GM18499 (cell line): ENCODE measurements around the gene POU2F2.

Experiments
- ATAC-seq: cut with Tn5 transposase; IDR thresholded peaks from one replicate; pipeline ENCODE4 v1.9.1; 2021; ENCODE audit warnings: moderate number of reproducible peaks; ENCODE audit not compliant: insufficient read depth, unreplicated experiment

The POU2F2 gene

DNA sequence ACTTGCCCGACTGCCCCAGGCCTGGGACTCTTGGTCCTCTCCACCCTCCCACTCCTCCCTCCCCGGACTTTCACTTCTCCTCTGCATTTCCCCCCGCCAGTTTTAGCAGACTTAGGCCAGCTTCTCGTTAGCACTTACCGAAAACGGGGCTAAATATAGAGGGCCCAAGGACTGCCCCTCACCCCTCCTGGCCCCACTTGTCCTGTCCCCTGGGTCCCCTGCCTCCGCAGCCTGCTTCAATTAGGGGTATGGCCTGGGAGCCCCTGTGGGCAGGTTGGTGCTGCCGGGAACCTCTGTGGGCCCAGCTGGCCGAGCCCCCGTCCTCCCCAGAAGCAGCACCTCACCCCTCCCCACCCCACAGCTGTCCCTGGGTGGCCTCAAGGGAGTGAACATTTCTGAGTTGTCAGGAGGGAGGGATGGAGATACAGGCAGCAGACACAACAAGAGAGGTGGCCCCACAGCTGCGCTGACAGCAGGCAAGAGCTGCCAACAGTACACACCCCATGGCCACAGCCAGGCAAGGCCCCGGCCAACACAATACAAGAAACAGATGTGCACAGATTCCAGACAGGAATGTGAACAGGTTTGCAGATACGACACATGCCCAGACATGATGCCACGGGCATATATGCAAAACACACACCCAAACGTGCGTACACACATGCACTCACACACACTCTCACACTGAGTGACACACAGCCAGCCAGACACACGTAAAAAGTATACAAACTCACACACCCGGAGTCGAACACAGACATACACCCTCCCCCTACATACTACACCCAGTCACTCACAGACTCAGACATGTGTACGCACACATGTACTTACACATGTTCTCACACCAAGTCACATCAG lies 2.6 kb downstream of the POU2F2 start:
- no peak for ATAC-seq

DNA sequence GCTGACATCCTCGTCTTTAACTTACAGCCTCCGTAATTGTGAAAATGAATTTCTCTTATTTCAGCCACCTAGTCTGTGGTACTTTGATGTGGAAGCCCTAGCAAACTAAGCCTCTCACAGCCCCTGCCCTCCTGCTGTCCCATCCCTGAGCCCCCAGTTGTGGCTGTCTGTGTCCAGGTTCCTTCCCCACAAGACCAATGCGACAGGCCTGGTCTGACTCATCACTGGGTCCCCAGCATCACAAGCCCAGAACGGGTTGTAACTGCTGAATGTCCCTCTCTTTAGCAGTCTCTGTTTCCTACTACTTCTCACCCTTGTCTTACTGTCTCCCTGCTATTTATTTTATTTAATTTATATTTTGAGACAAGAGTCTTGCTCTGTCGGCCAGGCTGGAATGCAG lies 5.7 kb downstream of the POU2F2 start:
- ATAC-seq = no peak

DNA sequence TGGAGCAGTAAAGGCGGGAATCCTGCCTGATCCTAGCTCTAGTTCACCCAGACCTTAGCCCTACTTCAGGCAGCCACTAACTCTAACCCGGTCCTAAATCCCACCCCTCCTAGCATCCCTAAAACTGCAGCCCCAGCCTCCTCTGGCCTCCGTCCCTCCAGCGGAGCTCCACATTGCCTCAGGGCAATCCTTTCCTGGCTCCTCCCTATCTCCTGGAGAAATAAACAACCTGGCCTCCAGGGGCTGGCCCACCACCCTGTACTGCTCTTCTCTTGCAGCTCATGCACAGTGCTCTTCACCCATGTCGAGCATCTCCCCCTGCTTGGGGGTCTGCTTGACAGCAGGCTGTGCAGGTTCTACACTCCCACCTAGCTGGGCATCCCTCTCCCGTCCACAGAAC lies 6.7 kb downstream of the POU2F2 start:
- ATAC-seq = no peak

GRCh38 chr19:42124386-42124901 lies 7.8 kb downstream of the POU2F2 start:
- ATAC-seq = no peak

- no peak for ATAC-seq
Observed at GRCh38 chr19:42123765-42124164, 8.5 kb downstream of the POU2F2 start.

DNA sequence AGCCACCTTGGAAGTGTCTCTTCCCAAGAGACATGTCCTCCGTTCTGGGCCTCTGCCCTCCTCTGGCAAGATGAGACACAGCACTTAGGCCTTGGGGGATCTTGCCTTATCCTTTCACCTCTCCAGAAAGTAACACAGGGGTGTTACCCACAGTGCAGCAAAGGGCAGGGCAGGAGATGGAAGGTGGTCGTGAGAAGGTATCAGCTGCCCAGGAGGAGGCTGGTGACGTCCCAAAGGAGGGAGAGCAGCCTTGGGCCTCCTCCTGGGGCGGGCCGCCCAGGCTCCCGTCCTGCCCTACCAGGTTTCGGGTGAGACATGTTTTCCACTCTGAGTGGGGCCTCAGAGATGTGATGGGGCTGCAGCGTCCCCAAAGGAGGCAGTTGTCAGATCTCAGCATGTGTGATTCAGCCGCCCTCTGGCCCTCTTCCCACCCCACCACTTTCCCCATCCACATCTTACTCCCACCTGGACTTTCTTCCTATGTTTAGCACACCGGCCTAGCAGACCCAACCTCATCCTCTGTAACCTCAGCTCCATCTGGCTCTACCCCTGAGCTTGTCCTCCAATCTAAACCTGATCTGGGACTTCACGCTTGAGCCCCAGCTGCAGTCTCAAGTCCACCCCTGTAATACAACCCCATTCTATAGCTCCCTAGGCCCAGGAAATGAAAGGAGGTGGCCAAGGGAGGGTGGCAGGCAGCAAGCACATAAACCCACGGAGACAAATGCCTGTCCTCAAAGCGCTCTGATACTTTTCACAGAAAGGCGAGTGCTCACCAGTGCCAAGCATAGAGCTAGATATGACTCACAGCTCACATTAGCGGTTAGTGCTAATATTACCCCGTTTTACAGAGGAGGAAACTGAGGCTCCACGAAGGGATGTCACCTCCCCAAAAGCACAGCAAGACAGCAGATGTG lies 9.3 kb downstream of the POU2F2 start:
- no peak for ATAC-seq

DNA sequence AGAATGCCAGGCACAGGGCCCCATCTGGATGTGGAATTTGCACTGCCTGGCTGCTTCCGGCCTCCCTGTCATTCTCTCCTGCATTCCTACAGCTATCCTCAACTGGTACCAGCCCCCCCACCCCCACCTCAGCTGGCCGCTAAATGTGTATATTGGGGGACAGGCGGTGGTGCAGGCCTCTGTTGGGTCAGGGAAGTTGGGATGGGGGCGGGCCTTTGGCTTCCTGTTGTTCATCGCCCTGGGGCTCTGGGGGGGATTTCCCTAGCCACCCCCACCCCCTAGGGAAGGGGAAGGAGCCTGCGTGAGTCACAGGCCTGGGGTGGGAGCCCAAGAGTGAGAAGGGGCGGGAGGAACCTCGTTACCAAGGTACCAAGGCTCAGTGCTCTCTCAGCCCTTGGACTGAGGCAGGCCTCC lies 10.6 kb downstream of the POU2F2 start:
- no peak for ATAC-seq

DNA sequence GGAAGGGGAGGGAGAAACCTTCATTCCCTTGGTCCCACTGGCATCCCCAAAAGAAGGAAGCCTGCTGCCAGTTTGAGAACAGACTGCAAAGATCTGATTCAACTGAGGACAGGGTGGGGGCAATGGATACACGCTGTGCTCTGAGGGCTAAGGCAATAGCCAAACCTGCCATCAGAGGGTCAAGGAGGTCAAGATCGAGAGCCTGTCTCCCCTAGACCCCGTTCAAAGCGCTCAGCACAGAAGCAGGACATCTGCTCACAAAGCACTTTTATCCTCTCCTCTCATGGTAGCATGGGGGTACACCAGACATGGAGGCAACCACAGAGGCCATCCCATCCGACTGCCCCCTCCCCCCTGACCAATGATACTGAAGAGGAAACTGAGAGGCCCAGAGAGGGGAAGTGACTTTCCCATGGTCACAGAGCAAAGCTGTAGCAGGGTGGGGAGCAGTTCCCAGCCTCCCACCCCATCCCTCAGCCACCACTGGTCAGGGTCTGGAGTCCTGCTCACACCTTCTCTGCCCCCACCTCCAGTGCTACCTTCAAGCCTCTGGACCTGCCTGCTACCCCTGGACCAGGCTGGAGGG lies 11.1 kb downstream of the POU2F2 start:
- ATAC-seq = no peak

DNA sequence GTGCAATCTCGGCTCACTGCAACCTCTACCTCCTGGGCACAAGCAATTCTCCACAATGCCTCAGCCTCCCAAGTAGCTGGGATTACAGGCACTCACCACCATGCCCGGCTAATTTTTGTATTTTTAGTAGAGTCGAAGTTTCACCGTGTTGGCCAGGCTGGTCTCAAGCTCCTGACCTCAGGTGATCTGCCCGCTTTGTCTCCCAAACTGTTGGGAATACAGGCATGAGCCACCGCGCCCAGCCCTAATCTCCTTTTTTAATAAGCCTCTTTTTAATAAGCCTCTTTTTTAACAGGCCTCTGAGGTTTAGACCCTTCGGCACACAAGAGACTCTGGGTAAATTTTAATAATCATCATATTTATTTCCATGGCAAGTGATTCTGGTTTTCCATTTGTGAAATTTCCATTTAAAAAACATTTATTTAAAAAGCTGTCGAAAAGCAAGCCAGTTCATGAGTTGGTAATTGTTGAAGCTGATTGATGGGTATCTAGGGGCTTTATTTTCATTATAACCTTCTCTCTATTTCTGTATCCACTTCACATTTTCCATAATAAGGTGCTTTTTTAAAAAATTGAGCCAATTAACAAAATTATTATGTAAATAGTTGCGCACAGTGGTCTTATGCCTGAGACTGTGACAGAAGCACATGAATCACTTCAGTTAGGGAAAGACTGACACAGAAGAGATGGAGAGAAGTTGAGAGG lies 11.8 kb downstream of the POU2F2 start:
- no peak for ATAC-seq

DNA sequence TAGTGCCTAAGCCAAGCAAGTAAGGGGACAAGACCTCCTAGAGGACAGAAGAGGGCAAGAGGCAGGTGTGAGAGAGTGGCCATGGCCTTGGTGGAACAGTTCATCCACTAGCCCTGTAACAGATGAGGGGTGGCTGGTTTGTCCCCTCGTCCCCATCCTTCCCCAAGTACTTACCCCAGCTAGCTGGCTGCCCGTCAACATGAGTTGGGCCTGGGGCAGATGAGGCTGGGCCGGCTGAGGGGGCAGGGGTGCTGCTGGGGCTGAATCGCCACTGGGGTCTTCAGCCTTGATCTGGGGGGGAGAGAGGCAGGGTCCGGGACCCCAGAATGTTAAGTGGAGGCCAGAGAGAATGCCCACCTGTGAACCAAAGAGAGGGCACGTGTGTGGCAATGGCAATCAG lies 15.2 kb downstream of the POU2F2 start:
- no peak for ATAC-seq

GRCh38 chr19:42116308-42117075 lies 15.8 kb downstream of the POU2F2 start:
- ATAC-seq = no peak

DNA sequence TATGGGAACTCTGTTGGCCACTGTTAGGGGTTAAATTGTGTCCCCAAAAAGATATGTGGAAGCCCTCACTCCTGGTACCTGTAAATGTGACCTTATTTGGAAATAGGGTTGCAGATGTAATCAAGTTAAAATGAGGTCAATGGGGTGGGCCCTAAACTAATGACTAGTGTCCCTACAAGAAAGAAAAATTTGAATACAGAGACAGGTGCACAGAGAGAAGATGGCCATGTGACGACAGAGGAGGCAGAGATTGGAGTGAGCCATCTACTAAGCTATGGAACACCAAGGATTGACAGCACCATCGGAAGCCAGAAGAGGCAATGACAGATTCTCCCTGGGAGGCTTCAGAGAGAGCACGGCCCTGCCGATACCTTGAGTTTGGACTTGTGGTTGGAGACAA lies 16.5 kb downstream of the POU2F2 start:
- no peak for ATAC-seq

DNA sequence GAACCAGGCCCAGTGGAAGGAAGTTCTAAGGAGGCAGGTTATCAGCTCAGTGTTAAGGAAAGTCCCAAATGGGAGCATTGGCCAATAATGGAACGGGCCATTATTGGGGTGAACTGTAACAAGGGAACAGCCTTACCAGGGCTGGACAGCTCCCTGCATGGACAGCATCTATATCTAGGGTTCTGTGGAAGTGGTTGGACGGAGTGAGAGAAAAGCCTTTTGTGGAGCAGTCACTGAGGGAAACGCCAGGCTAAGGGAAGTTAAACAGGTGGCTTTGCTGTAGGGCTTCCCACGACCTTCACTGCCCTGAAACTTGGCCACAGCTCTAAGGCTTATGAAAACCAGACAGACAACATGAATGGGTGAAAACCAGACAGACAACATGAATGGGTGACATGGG lies 17.0 kb downstream of the POU2F2 start:
- ATAC-seq = no peak

- ATAC-seq = no peak
Observed at GRCh38 chr19:42114412-42114811, 17.8 kb downstream of the POU2F2 start.

GRCh38 chr19:42113641-42114348 lies 18.5 kb downstream of the POU2F2 start:
- no peak for ATAC-seq

DNA sequence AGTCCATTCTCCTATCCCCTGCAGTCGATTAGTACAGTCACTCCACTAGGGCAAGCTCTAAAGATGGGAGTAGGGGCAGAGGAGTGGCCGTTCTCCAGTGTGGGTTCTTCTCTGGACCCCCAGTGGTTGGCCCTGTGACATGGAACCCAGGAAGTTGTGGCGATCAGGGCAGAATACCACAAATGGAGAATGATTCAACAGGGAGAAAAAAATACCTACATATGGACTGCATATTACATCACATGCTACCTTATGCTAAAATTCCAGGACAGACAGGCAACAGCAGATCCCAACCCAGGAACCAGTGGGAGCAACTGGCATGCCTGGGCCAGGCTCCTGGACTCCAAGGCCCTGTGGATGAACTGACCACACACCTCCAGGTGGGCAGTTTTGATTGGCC lies 20.4 kb downstream of the POU2F2 start:
- ATAC-seq = no peak

- ATAC-seq = no peak
Observed at GRCh38 chr19:42111384-42111783, 20.9 kb downstream of the POU2F2 start.

- no peak for ATAC-seq
Observed at GRCh38 chr19:42110658-42111057, 21.6 kb downstream of the POU2F2 start.

DNA sequence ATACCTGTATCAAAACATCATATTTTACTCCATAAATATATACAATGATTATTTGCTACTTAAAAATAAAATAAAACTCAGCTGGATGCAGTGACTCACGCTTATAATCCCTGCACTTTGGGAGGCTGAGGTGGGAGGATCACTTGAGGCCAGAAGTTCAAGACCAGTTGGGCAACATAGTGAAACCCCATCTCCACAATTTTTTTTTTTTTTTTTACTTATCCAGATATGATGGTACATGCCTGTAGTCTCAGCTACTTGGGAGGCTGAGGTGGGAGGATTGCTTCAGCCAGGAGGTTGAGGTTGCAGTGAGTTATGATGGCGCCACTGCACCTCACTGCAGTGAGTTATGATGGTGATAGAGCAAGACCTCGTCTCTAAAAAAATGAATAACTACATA lies 22.4 kb downstream of the POU2F2 start:
- ATAC-seq = no peak
